Vagina (tissue), 2 donors: Measurements from ENCODE around the gene LITAF.

Experiments
- POLR2A ChIP-seq, 2 donors: fragments of 450-650 bp; IDR thresholded peaks; one replicate each; pipeline ENCODE4 v1.6.1; 2017; ENCODE audit warnings: antibody characterized with exemption in 2 of 2, mild to moderate bottlenecking in 2 of 2, moderate library complexity in 2 of 2
- TF ChIP-seq, protein P1 (sequence below), 3 experiments: fragments of 450-650 bp in 2 of 3; fragments of 200-600 bp in 1 of 3; sonication (generic) in 1 of 3; IDR thresholded peaks; one replicate each; pipeline ENCODE4 v1.5.1; 2017 to 2019; ENCODE audit warnings: antibody characterized with exemption in 3 of 3, mild to moderate bottlenecking in 2 of 3, moderate library complexity in 2 of 3

DNA sequence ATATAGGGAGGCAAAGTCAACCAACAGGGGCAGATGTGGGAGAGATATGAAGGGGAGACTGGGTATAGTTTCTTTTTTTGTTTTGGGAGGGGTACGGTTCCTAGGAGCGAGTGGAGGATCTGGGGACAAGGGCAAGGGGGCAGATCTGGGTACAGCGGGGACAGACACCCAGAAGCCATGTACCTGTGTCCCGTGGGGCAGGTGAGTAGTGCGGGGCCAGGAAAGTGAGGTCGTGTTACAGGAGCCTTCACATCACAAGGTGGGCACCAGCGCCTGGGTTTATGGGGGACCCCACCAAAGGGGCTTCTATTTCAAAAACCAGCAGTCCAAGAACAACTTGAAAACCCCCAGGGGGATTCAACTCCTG lies 11.5 kb downstream of the LITAF start:
- TF ChIP-seq, protein P1, sequence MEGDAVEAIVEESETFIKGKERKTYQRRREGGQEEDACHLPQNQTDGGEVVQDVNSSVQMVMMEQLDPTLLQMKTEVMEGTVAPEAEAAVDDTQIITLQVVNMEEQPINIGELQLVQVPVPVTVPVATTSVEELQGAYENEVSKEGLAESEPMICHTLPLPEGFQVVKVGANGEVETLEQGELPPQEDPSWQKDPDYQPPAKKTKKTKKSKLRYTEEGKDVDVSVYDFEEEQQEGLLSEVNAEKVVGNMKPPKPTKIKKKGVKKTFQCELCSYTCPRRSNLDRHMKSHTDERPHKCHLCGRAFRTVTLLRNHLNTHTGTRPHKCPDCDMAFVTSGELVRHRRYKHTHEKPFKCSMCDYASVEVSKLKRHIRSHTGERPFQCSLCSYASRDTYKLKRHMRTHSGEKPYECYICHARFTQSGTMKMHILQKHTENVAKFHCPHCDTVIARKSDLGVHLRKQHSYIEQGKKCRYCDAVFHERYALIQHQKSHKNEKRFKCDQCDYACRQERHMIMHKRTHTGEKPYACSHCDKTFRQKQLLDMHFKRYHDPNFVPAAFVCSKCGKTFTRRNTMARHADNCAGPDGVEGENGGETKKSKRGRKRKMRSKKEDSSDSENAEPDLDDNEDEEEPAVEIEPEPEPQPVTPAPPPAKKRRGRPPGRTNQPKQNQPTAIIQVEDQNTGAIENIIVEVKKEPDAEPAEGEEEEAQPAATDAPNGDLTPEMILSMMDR (IDR thresholded peaks at IDR 0.05), result no peak
- TF ChIP-seq POLR2A (IDR thresholded peaks at IDR 0.05), result no peak
